Measurements from ENCODE around the gene CAMTA1. TPM values are rescaled to one million over a fixed set of nuclear protein-coding genes. Genes with fewer than 3 reads are reported as not detected.

The CAMTA1 gene
- total RNA-seq, 1 donor from 2014 or later: 43.1 TPM

DNA sequence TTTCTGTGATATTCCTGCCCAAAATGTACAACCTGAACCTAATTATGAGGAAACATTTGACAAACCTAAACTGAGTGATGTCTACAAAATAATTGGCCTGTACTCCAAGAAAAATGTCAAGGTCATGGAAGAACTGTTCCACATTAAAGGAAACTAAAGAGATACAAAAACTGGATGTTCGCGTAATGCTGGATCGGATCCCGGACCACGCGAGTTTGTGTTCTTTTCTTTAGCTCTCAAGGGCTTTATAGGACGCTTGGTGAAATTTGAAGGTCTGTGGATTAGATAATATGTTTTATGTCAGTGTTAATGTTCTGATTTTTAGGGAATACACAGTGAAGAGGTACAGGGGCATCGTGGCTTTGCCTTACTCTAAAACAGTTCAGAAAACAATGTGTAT lies 400.5 kb downstream of the CAMTA1 start:
- intact Hi-C loops (cut with micrococcal nuclease): no loop called here

- intact Hi-C loops (cut with micrococcal nuclease): no loop called here
These were observed 401.3 kb downstream of the CAMTA1 start for GRCh38 chr1:7186382-7187111.

GRCh38 chr1:7187112-7187493 lies 401.8 kb downstream of the CAMTA1 start:
- intact Hi-C loops (cut with micrococcal nuclease): no loop called here

DNA sequence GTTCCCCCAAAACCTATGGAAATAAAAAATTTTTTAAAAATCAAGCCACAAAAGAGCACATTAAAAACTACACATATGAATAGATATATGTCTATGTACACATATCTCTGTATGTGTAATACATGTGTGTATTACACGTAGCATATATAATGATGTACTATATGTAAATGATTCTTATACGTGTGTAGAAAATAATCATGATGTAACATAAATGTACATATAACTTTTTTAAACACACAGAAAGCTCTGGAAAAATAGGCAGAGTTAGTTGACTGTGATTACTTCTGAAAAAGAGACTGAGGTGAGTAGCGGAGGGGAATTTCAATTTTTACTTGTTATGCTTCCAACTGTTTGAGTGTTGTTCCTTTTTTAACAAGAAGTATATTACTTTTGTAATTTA lies 405.0 kb downstream of the CAMTA1 start:
- intact Hi-C loops (cut with micrococcal nuclease): no loop called here

GRCh38 chr1:7192453-7192852 lies 407.2 kb downstream of the CAMTA1 start:
- intact Hi-C loops (cut with micrococcal nuclease): no loop called here

DNA sequence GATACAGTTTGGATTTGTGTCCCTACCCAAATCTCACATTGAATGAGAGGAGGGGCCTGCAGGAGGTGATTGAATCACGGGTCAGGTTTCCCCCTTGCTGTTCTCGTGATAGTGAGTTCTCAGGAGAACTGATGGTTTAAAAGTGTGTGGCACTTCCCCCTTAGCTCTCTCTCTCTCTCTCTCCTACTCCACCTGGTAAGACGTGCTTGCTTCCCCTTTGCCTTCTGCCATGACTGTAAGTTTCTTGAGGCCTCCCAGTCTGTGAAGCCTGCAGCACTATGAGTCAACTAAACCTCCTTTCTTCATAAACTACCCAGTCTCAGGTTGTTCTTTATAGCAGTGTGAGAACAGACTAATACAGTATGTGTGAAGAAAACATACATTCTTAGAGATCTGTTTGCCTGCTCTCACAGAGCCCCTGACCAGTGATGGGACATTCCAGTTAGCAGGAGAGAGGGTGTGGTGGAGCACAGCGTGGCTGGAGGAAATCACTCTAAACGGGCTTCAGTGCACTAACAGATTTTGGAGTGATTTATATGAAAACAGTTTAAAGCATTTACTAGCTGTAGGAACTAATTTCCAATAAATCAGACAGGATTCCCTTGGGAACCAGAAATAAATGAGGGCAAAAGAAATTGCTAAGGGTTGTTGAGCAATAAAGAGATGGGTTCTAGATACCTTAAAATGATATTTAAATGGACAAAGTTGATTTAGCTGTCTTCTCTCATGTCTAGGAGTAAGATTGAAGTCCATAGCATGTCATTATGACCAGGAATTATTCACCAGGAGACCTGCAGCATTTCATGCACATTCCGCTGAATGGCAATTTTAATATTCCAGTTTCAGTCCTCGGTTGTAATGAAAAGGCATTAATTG lies 411.0 kb downstream of the CAMTA1 start:
- intact Hi-C loops (cut with micrococcal nuclease): no loop called here

GRCh38 chr1:7198664-7199063 lies 413.4 kb downstream of the CAMTA1 start:
- intact Hi-C loops (cut with micrococcal nuclease): no loop called here

DNA sequence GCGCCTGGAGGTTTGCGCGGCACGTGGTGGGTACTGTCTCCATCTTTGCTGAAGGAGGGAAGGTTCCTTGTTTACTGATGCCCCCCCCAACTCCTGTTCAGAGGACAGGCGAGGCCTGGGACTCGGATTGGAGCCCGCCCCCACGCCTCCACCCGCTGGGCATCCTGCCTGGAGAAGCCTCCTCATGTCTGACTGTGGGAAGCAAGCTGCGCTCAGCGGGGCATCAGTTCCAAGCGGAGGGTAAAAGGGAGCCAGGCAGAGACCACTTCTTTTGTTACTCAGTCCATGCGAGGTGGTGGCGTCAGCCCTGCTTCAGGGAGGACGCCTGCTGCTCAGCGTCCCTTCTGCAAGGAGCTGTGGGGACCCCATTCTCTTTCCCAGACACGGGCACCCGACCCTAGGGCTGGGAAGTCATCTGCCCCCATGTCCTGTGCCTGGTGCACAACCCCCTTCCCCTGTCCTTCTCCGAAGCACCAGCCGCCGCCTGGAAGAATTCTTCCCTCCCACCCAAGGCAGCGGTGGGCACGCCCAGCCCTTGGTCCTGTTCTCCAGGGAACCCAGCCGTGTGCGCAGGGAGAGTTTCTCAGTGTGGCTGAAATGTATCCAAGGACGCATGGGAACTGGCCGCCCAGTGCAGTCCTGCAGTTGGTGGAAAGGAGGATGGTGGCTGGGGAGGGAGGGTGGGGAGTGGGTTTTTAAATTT lies 414.0 kb downstream of the CAMTA1 start:
- intact Hi-C loops (cut with micrococcal nuclease): no loop called here

- intact Hi-C loops (cut with micrococcal nuclease): loop anchor here (1.0 kb wide), 1 partner anchor 488 kb away; no protein-coding TSS in a partner anchor
These were observed 422.8 kb downstream of the CAMTA1 start for GRCh38 chr1:7207875-7208646.

- intact Hi-C loops (cut with micrococcal nuclease): loop anchor here (1.0 kb wide), 1 partner anchor 488 kb away; no protein-coding TSS in a partner anchor
These were observed 423.5 kb downstream of the CAMTA1 start for GRCh38 chr1:7208647-7209180.

DNA sequence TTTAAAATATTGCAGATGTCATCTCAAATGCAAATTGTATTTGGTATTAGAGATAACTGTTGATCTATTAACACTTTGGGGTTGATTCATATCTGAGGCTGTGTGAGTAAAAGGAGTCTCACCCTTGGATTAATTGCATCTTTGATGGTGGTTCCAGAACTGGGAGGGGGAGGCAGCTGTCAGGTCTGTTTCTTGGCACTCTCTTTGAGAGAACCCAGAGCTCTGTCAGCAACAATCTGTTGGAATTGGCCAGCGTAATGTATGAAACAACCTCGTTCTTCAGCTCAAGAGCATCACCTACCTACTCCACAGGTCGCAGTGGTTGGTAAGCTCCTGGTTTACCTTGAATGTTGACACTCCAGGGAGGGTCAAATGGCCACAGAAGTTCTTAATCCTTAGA lies 424.1 kb downstream of the CAMTA1 start:
- intact Hi-C loops (cut with micrococcal nuclease): no loop called here

- intact Hi-C loops (cut with micrococcal nuclease): loop anchor here (1.0 kb wide), 3 partner anchors 176 to 732 kb away; partner anchors contain the start of gene DNAJC11
These were observed 433.1 kb downstream of the CAMTA1 start for GRCh38 chr1:7218210-7218832.

GRCh38 chr1:7219031-7219430 lies 433.8 kb downstream of the CAMTA1 start:
- intact Hi-C loops (cut with micrococcal nuclease): no loop called here

DNA sequence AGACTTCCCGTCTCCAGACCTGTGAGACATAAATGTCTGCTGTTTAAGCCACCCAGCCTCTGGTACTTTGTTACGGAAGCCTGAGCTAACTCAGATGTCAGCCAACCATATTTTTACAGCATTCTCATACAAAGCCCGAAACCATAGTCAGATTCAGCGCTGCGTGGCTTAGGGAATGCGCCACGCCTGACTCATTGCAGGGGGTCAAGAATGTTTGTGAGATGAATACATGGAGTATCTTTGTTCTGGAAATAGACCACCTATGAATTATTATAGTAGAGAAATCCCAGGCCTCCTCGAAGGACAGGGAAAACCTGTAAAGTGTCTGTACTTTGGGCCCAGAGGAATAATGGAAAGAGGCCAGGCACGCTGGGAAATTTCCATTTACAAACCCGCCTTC lies 434.8 kb downstream of the CAMTA1 start:
- intact Hi-C loops (cut with micrococcal nuclease): no loop called here

- intact Hi-C loops (cut with micrococcal nuclease): no loop called here
These were observed 435.5 kb downstream of the CAMTA1 start for GRCh38 chr1:7220712-7221252.

- intact Hi-C loops (cut with micrococcal nuclease): no loop called here
These were observed 436.8 kb downstream of the CAMTA1 start for GRCh38 chr1:7221826-7222694.

DNA sequence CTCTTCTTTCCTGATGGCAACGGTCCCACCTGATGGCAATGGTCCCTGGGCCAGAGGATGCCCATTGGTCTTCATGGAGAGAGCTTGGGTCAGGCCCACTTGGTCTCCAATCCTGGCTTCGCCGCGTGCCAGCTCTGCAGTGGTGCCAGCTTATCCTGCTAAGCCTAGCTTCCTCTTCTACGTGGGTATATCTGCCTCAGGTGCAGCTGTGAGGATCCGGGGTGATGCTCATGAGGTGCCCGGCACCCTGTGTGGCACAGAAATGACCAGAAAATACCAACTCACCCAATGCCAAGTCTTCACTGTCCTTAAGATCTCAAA lies 437.4 kb downstream of the CAMTA1 start:
- intact Hi-C loops (cut with micrococcal nuclease): no loop called here

- intact Hi-C loops (cut with micrococcal nuclease): no loop called here
These were observed 438.3 kb downstream of the CAMTA1 start for GRCh38 chr1:7223334-7224080.
